Sigmoid colon (tissue), 7 donors: ENCODE data around the gene ICE2. TPM values are rescaled to one million over a fixed set of nuclear protein-coding genes. Genes with fewer than 3 reads are reported as not detected.

Source experiments
- DNase-seq: peaks from one replicate; pipeline ENCODE4 v3.0.0-alpha.2; 2019
- H3K27ac ChIP-seq, 4 donors: fragments of 200-600 bp; sonication (generic); one replicate each; pipeline ENCODE4 v1.5.1; 2016 to 2019; ENCODE audit warnings: mild to moderate bottlenecking in 1 of 4
- H3K27me3 ChIP-seq, 3 donors: fragments of 200-600 bp; sonication (generic); one replicate each; pipeline ENCODE4 v1.5.1; 2019; ENCODE audit warnings: mild to moderate bottlenecking in 1 of 3
- H3K36me3 ChIP-seq, 4 donors: fragments of 200-600 bp; sonication (generic); one replicate each; pipeline ENCODE4 v1.5.1; 2016 to 2019
- H3K4me1 ChIP-seq, 4 donors: fragments of 200-600 bp; sonication (generic); one replicate each; pipeline ENCODE4 v1.5.1; 2017 to 2019
- H3K4me3 ChIP-seq, 4 donors: fragments of 200-600 bp; sonication (generic); one replicate each; pipeline ENCODE4 v1.5.1; 2017 to 2019; ENCODE audit warnings: mild to moderate bottlenecking in 2 of 4, moderate library complexity in 1 of 4
- H3K9me3 ChIP-seq, 4 donors: fragments of 200-600 bp in 3 of 4; sonication (generic) in 3 of 4; one replicate each; pipeline versions ENCODE4 v1.5.1 to v1.6.1; 2013 to 2019
- EP300 ChIP-seq, 4 donors: sonication (generic); formaldehyde crosslinking; IDR thresholded peaks; one replicate each; pipeline ENCODE4 v1.6.1; 2017; ENCODE audit warnings: antibody characterized with exemption in 4 of 4
- POLR2A ChIP-seq, 2 donors: fragments of 450-650 bp; IDR thresholded peaks; one replicate each; pipeline ENCODE4 v1.6.1; 2016; ENCODE audit warnings: antibody characterized with exemption in 2 of 2, mild to moderate bottlenecking in 2 of 2, moderate library complexity in 2 of 2
- POLR2AphosphoS5 ChIP-seq, 4 donors: sonication (generic); formaldehyde crosslinking; IDR thresholded peaks; one replicate each; pipeline ENCODE4 v1.6.1; 2017; ENCODE audit warnings: antibody characterized with exemption in 4 of 4
- WGBS, 2 donors: extraction: QIAGEN DNeasy Blood & Tissue Kit; methylation state at CpG; one replicate each; pipeline ENCODE4 v1.1.7; 2013; 5-methylcytosine and 5-hydroxymethylcytosine counted together
- intact Hi-C: fragments of 100-400 bp; cut with DNase I; formaldehyde crosslinking; loops from one replicate; pipeline ENCODE4 v1.15.1; 2023
- polyA plus RNA-seq, 3 donors: library from polyadenylated mRNA; stranded (reverse); fragments of 200-250 nt; gene quantifications; one replicate each; pipeline ENCODE4 v1.2.3, GENCODE V29; 2013
- total RNA-seq, 4 donors: library from RNA; depleted of rRNA; stranded (reverse); fragments of >200 nt; gene quantifications; one replicate each; pipeline ENCODE4 v1.1.0, GENCODE V29; 2016
- TF ChIP-seq, protein P1 (sequence below), 4 experiments: fragments of 450-650 bp in 3 of 4; fragments of 200-600 bp in 1 of 4; IDR thresholded peaks; one replicate each; pipeline ENCODE4 v1.5.1; 2016 to 2019; ENCODE audit warnings: antibody characterized with exemption in 4 of 4, mild to moderate bottlenecking in 3 of 4, moderate library complexity in 2 of 4
- donor health status: healthy with polysubstance abuse.
- donor health status: Bipolar disorder and iron deficiency.
- donor health status: healthy.

Gene ICE2
- total and polyA plus RNA-seq, 7 donors: 4.6 to 40.3 (median 30.0) TPM

DNA sequence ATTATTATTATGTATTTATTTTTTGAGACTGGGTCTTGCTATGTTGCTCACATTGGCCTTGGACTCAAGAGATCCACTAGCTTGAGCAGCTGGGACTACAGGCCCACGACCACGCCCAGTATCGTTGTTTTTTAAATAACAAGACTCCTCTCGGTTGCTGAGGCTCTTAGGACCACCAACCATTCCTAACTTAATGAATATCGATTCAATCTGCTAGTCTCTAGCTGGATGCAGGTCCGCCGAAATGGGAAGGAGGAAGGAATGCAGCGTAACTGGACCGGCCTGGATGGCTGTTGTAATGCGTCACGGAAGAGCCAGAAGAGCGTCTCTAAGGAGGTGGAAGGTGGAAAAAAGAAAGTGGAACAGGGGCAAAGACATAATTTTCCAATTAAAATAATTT, 82.8 kb downstream of the ICE2 start:
- TF ChIP-seq EP300 (IDR thresholded peaks at IDR 0.05): no peak
- TF ChIP-seq POLR2AphosphoS5 (IDR thresholded peaks at IDR 0.05): no peak
- TF ChIP-seq, protein P1, sequence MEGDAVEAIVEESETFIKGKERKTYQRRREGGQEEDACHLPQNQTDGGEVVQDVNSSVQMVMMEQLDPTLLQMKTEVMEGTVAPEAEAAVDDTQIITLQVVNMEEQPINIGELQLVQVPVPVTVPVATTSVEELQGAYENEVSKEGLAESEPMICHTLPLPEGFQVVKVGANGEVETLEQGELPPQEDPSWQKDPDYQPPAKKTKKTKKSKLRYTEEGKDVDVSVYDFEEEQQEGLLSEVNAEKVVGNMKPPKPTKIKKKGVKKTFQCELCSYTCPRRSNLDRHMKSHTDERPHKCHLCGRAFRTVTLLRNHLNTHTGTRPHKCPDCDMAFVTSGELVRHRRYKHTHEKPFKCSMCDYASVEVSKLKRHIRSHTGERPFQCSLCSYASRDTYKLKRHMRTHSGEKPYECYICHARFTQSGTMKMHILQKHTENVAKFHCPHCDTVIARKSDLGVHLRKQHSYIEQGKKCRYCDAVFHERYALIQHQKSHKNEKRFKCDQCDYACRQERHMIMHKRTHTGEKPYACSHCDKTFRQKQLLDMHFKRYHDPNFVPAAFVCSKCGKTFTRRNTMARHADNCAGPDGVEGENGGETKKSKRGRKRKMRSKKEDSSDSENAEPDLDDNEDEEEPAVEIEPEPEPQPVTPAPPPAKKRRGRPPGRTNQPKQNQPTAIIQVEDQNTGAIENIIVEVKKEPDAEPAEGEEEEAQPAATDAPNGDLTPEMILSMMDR (IDR thresholded peaks at IDR 0.05): no peak
- TF ChIP-seq POLR2A (IDR thresholded peaks at IDR 0.05): no peak
- no peaks in the 10 kb centered on the region for H3K27me3 ChIP-seq
- peak overlapping the region in 3 of 4 donors; percentile 78 to 99 (median 95) for H3K4me3 ChIP-seq
- no peaks in the 10 kb centered on the region for H3K9me3 ChIP-seq
- WGBS, 2 donors: 72 to 81% methylated on average over 12 of the region's 12 CpGs
- peak overlapping the region; percentile 95 to 99 (median 98) for H3K27ac ChIP-seq
- no peaks in the 10 kb centered on the region for H3K36me3 ChIP-seq
- peaks cover 3 to 64% (median 56%) of the 10 kb centered on the region in 4 donors for H3K4me1 ChIP-seq
- no peak for DNase-seq
- intact Hi-C loops: no loop called here

DNA sequence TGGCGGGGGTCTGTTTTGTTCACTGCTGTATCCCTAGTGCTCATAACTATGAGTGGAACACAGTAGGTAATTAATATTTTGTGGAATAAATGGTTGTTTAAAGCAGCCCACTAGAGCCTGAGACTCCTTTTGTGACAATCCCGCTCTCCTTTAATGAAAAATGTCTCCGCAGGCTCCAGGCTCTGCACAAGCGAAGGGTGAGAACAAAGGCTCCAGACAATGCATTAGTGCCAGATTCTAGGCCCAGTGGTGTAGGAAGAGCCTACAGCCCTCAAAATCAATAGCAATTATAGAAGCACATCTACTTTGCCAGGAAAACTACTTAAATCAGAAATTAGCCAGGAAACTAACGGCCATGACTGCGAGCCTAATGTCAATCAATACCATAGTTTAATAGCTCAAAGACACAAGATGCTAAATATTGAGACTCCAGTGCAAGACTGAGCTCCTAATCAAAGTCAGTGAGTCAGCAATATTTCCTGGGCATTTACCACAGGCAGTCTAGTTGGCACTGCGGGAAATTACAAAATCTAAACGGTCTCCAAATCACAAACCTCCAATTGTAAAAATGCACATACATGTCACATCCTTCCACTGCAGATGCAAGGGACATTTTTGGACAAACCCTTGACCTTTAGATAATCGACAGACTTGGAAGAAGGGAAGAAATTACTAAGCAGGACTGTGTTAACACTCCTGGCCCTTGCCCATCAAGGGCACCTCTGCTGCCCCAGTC, 83.5 kb downstream of the ICE2 start:
- no peak for DNase-seq
- TF ChIP-seq EP300 (IDR thresholded peaks at IDR 0.05) (no peak), POLR2A (IDR thresholded peaks at IDR 0.05) (no peak), POLR2AphosphoS5 (IDR thresholded peaks at IDR 0.05) (no peak)
- TF ChIP-seq, protein P1 (IDR thresholded peaks at IDR 0.05): no peak
- Histone ChIP-seq H3K9me3 (no peaks in the 10 kb centered on the region), H3K36me3 (no peaks in the 10 kb centered on the region), H3K4me3 (peak overlapping the region in 2 of 4 donors; percentile 78 to 95), H3K4me1 (peaks cover 3 to 71% (median 63%) of the 10 kb centered on the region in 4 donors), H3K27me3 (no peaks in the 10 kb centered on the region), H3K27ac (peak overlapping the region; percentile 95 to 99 (median 98))
- intact Hi-C loops: no loop called here
- WGBS, 2 donors: 80 to 88% methylated on average over 9 of the region's 9 CpGs

DNA sequence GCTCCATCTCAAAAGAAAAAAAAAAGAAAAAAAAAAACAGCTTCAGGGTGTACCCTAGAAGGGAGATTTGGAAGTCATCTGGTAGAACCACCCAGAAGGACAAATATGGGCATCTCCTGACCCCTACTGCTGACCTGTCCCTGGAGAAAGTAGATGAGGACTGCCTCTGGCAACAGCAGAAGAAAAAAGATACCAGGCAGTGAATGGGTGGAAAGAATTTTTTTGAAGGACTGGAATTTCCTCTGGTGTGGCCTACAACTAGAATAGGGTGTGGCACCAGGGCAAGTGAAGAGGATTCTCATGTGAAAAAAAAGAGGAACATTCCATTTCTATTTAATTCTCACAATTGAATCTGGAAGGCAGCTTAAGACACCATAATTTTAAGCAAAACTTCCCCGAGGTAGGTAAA, 84.2 kb downstream of the ICE2 start:
- H3K4me3 ChIP-seq: no peak overlapping the region
- peak overlapping the region; percentile 95 to 99 (median 98) for H3K27ac ChIP-seq
- intact Hi-C loops: loop anchor here (5.0 kb wide), 1 partner anchor 37 kb away; no protein-coding TSS in a partner anchor
- no peaks in the 10 kb centered on the region for H3K27me3 ChIP-seq
- no peak for TF ChIP-seq POLR2A (IDR thresholded peaks at IDR 0.05)
- no peak for TF ChIP-seq POLR2AphosphoS5 (IDR thresholded peaks at IDR 0.05)
- TF ChIP-seq EP300 (IDR thresholded peaks at IDR 0.05): no peak
- TF ChIP-seq, protein P1 (IDR thresholded peaks at IDR 0.05): no peak
- peaks cover 3 to 77% (median 70%) of the 10 kb centered on the region in 4 donors for H3K4me1 ChIP-seq
- no peaks in the 10 kb centered on the region for H3K9me3 ChIP-seq
- no peak for DNase-seq
- WGBS, 2 donors: 53 to 77% methylated on average over 1 of the region's 1 CpG
- no peaks in the 10 kb centered on the region for H3K36me3 ChIP-seq

DNA sequence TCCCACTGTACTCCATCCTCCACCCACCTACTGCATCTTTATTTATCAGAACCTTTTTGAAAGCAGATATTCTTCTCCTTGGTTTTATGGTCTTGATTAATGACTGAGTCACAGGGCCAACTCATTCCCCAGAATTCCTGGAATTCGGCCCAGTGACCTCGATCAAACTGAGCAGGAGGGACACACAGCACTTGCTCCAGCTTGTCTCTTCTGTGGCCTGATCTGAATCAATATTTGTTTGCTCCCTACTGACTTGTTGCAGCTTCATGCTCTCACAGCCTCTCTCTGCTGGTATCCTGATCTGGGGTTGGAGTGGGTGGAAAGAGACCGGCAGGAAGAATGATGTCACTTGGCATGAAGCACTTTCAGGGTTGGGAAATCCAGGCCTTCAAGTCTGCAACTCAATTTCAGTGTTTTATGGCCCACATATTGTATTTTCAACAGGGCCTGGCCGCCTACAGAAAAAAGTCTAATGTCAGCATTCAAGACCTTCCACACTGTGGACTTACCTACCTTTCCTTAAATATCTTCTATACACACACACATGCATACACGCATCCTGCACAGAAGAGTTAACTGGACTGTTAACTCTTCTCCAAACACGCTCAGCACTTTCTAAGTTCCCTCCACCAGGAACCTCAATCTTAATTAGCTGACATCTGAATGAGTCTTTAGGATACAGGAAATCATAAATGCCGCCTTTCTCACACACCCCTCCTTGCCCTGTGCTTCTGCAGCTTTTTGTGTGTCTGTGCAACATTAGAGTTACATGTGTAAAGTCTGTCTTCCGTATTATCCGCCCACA, 85.8 kb downstream of the ICE2 start:
- intact Hi-C loops: loop anchor here (5.0 kb wide), 1 partner anchor 36 kb away; no protein-coding TSS in a partner anchor
- WGBS, 2 donors: 7 to 46% methylated on average over 9 of the region's 9 CpGs
- TF ChIP-seq, protein P1 (IDR thresholded peaks at IDR 0.05): no peak
- TF ChIP-seq EP300 (IDR thresholded peaks at IDR 0.05) (peak in 1 of 4 donors; percentile 64), POLR2A (IDR thresholded peaks at IDR 0.05) (no peak), POLR2AphosphoS5 (IDR thresholded peaks at IDR 0.05) (peak in 3 of 4 donors; percentile 71 to 85 (median 80))
- Histone ChIP-seq H3K27me3 (no peaks in the 10 kb centered on the region), H3K36me3 (no peaks in the 10 kb centered on the region), H3K27ac (peak overlapping the region; percentile 95 to 99 (median 98)), H3K4me1 (peaks cover 3 to 82% (median 80%) of the 10 kb centered on the region in 4 donors), H3K4me3 (no peak overlapping the region), H3K9me3 (no peaks in the 10 kb centered on the region)
- peak; percentile 92 for DNase-seq
